HG03521 (cell line): Measurements from ENCODE around the gene KDELR1.
A peak's percentile ranks its signal among the peaks of the same experiment; 100 is the strongest.
"Not testable (repeated sequence)": the region's sequence is repeated elsewhere in the genome, so short reads cannot be mapped to it uniquely, and the experiment has no call there.

ENCODE experiments used
- ATAC-seq: cut with Tn5 transposase; IDR thresholded peaks from one replicate; pipeline ENCODE4 v1.9.1; 2021; ENCODE audit warnings: mild to moderate bottlenecking, moderate library complexity; ENCODE audit not compliant: unreplicated experiment

KDELR1 gene

GRCh38 chr19:48397263-48398101 lies 6.1 kb upstream of the KDELR1 start:
- no peak for ATAC-seq

DNA sequence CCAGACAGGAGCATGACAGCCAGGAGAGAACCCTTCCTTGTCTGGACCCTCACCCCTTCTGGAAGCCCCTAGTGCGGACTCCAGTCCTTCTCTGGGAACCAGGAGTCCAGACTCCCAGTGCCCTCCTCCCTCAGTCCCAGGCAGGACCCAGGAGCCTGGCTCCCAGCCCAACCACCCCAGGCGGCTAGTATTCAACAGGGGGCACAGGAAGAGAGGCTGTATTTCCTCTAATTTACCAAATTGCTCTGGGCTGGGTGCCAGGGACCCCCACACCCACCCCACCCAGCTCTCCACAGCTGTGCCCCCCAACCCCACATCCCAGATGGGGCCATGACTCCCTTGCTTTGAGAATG lies 5.4 kb upstream of the KDELR1 start:
- no peak for ATAC-seq

GRCh38 chr19:48396016-48396823 lies 4.9 kb upstream of the KDELR1 start:
- ATAC-seq, result no peak

GRCh38 chr19:48395499-48395898 lies 4.1 kb upstream of the KDELR1 start:
- ATAC-seq, result no peak

DNA sequence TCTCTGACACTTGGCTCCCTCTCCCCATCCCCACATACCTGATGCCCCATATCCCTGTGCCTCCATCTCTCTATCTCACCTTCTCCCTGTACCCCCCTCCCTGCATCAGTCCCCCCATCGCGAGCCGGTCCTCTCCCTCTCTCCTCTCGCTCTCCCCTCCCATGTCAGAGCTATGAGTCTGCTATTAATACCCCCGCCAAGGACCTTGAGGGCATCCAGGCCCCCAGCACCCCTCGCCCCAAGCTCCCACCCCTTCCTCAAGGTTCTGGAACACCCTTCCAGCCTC lies 3.8 kb upstream of the KDELR1 start:
- ATAC-seq, result no peak

GRCh38 chr19:48394331-48395169 lies 3.2 kb upstream of the KDELR1 start:
- no peak for ATAC-seq

DNA sequence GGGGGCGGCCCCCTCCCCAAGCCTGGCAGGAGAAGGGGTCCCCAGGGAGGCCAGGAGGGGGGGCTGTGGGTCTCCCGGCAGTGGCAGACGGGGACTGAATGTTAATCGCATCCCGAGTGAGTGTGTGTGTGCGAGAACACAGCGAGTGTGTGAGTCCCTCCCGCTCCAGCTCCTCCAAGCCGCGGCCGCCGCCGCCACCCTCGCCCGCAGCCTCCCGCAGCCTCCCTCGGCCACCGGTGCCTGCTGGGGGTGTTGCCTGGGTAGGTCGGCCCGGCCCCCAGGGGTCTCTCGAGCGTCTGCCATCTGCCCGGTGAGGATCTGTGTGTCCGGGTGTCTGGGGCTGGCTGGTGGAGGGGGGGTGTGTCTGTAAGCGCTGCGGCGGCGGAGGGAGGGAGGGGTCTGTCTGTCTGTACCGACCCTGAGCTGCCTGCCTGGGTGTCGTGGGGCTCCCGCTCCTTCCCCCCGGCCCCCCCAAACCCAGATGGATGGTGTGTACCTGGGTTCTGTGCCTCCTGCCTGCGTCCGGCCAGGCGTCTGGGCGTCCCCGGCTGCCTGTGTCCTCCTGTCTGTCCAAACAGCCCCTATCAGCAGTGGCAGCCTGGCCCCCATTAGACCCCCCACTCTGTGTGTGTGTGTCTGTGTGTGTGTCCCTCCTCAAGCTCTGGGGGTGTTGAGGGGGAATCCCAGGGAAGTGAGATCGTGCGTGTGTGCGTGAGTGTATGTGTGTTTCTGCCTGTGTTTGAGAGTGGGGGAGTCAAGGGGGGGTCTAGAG lies 2.4 kb upstream of the KDELR1 start, which contains the start of gene GRIN2D:
Gene GRIN2D (plus strand): TSS at position 110 of the 772 bp plus-strand sequence. CDS start 4,725 bp downstream, outside the sequence.
- ATAC-seq, result no peak

- ATAC-seq, result no peak
These were observed 1.7 kb upstream of the KDELR1 start for GRCh38 chr19:48392860-48393558.

DNA sequence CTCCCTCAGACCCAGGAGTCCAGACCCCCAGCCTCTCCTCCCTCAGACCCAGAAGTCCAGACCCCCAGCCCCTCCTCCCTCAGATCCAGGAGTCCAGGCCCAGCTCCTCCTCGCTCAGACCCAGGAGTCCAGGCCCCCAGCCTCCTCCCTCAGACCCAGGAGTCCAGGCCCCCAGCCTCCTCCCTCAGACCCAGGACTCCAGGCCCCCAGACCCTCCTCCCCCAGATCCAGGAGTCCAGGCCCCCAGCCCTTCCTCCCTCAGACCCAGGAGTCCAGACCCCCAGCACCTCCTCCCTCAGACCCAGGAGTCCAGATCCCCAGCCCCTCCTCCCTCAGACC lies 624 bp upstream of the KDELR1 start:
- not testable (repeated sequence) for ATAC-seq

DNA sequence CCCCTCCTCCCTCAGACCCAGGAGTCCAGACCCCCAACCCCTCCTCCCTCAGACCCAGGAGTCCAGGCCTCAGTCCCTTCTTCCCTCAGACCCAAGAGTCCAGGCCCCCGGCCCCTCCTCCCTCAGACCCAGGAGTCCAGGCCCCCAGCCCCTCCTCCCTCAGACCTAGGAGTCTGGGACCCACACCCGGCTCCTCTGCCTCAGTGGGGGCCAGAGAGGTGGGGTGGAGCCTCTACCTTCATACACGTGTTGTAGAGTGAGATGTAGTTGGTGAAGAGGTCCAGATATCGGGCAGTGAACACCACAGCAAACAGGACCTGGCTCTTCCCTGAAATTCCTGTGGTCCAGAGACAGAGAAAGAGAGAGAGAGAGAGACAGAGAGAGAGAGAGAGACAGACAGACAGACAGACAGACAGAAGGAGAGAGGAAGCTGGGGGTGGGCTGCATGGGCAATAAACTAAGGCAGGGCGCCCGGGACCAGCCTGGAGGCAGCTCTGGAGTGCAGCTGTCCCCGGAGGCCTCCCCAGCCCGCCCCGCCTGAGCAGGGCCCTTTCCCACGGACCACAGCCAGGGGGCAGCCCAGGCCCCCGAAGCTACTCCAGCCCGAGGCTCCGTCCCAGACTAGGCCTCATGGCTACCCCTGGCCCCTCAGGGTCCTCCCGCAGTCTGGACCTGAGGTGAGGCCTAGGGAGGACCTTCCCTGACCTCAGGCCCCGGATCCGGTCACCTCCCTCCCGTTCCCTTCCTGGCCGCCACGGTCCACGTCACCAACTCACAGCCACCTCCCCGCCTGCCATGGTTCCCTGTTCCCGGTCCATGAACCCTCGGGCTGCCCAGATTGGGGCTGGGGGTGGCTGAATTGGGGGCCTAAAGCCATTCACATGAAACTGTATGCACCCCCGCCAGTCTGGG lies 907 bp downstream of the KDELR1 start:
- peak; percentile 39 for ATAC-seq

GRCh38 chr19:48386981-48387380 lies 4.4 kb downstream of the KDELR1 start:
- ATAC-seq, result no peak

- no peak for ATAC-seq
These were observed 5.8 kb downstream of the KDELR1 start for GRCh38 chr19:48385461-48386087.

DNA sequence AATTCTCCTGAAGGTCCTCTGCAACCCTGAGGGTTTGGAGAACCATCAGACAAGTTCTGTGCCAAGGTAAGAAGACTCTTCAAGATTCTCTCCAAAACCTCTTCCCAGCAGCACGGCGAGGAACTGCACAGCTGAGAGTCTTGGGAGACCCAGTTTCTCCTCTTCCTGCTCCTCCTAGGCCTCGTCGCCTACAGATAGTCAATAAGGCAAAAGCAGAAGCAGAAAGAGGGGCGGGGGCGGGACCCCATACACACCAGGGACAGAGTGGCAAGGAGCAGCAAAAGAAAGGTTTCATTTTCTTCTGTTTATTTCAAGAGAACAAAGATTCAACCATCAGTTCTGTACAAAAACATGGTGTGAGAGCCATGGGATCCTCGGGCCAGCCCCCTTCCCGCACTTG lies 9.1 kb downstream of the KDELR1 start:
- ATAC-seq, result no peak

DNA sequence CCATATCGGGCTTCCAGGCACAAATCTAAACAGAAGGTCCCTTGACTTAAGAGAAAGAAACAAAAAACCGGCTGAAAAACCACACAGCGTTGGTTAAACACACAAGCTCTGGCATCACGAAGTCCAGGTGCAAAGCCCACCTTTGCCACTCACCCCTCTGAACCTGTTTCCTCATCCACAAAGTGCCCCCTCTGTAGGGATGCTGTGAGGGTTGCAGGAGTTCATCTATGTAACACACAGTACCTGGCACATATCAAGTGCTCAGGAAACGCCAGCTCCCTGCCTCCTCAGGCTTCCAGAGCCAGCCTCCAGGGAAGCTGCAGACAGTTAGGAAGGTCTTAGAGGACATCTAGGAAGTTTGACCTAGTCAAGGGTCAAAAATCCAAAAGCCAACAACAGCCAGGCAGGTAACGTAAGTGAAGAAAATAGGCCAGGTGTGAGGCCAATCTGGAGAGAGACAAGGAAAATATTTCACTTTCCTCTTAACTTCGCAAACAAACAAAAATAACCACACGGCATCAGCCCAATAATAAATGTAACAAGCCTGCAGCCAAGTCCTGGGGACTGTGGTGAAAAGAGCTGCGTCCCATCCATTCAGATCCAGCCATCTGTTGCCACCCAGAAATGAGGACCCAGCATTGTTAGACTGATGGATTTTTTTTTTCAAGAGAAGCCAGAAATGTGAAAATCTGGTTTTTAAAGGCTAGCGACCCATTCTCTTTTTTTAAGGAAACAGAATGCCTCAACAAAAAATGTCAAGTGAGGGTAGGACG lies 10.0 kb downstream of the KDELR1 start:
- no peak for ATAC-seq

DNA sequence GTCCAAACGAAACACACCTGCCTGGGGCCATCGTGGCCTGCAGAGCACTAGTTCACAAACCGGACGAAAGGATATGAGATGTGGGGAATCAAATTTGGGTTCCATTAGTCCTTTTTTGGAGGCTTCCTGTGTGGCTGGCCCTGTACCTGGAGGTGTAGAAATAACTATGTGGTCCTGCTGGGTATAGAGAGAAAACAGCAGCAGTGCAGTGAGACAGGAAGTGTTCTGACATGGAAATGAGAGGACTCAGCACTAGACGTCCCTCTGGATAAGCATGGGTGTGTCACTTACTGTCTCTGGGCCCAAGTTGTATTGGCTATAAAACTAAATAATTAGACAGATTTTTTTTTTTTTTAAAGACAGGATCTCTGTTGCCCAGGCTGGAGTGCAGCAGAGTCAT lies 12.3 kb downstream of the KDELR1 start:
- no peak for ATAC-seq

GRCh38 chr19:48378194-48378570 lies 13.2 kb downstream of the KDELR1 start:
- ATAC-seq, result no peak

GRCh38 chr19:48373567-48373966 lies 17.8 kb downstream of the KDELR1 start:
- no peak for ATAC-seq

DNA sequence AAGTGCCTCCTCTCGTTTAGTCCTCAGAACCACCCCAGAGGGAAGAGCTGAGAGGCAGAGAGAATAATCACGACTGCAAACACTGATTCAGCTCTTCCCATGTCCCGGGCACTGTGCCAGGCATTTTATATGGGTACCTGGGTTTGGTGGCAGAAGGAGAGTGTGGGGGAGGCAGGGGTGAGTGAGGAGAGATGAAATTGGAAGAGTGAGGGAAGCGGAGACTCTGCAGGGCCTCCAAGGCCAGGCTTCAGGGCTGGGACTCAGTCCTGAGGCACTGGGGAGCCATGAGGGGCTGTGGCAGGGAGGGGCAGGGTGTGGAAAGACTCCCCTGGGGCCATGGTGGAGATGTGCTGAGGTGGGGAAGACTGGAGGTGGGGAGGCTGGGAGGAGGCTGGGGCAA lies 18.4 kb downstream of the KDELR1 start:
- ATAC-seq, result no peak
